Retinal pigment epithelial cell (primary cell): ENCODE data around the gene MAN1B1.

ENCODE experiments used
- DNase-seq: peaks from one replicate; pipeline ENCODE4 v3.0.0-alpha.2; 2010; ENCODE audit warnings: low read depth
- H3K4me3 ChIP-seq: 2 replicates; pipeline ENCODE4 v1.5.1; 2011; ENCODE audit warnings: mild to moderate bottlenecking, low read length, control low read depth, moderate library complexity
- TF ChIP-seq, protein P1 (sequence below): conservative IDR thresholded peaks from 2 replicates; pipeline ENCODE4 v1.5.1; 2011; ENCODE audit warnings: low read depth, low read length, control low read depth, inconsistent platforms

MAN1B1 gene

DNA sequence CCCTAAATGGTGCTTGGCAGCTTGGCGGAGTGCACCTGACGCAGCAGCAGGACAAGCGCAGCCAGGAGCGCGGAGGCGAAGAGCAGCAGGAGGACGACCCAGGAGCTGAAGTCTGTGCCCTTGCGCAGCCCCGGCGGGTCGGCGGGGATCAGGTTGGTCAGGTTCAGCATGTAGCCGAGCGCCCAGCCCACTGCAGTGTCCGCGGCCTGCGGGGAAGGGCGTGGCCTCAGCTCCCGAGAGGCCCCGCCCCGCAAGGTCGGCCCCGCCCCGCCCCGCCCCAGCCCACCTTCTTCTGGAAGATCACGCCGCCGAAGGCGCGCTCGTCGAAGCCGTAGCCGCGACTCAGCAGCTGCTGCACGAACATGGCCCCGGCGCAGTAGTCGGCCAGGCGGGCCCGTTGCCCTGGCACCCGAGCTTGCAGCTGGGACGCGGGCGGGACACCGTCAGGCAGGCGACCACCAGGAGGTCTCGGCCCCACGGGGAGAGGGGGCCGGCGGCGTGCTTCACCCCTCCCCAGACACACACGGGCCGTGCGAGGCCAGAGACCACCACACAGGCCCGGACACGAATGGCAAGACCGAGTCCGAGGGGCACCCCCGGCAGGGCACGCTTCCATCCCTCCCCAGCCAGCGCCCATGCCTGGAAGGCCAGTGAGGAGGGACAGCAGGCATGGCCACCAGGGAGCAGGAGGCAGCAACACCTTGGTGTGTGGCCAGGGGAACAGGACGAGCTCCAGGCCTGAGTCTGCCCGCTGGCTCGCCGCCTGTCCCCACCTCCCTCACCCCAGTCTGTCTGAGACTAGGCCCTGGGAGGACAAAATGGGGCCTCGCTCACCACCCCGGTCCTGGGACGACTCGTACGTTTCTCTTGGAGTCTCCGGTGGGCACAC is 37.9 kb upstream of the MAN1B1 start:
- TF ChIP-seq, protein P1, sequence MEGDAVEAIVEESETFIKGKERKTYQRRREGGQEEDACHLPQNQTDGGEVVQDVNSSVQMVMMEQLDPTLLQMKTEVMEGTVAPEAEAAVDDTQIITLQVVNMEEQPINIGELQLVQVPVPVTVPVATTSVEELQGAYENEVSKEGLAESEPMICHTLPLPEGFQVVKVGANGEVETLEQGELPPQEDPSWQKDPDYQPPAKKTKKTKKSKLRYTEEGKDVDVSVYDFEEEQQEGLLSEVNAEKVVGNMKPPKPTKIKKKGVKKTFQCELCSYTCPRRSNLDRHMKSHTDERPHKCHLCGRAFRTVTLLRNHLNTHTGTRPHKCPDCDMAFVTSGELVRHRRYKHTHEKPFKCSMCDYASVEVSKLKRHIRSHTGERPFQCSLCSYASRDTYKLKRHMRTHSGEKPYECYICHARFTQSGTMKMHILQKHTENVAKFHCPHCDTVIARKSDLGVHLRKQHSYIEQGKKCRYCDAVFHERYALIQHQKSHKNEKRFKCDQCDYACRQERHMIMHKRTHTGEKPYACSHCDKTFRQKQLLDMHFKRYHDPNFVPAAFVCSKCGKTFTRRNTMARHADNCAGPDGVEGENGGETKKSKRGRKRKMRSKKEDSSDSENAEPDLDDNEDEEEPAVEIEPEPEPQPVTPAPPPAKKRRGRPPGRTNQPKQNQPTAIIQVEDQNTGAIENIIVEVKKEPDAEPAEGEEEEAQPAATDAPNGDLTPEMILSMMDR = no peak
- DNase-seq = no peak
- H3K4me3 ChIP-seq = no peak overlapping the region

DNA sequence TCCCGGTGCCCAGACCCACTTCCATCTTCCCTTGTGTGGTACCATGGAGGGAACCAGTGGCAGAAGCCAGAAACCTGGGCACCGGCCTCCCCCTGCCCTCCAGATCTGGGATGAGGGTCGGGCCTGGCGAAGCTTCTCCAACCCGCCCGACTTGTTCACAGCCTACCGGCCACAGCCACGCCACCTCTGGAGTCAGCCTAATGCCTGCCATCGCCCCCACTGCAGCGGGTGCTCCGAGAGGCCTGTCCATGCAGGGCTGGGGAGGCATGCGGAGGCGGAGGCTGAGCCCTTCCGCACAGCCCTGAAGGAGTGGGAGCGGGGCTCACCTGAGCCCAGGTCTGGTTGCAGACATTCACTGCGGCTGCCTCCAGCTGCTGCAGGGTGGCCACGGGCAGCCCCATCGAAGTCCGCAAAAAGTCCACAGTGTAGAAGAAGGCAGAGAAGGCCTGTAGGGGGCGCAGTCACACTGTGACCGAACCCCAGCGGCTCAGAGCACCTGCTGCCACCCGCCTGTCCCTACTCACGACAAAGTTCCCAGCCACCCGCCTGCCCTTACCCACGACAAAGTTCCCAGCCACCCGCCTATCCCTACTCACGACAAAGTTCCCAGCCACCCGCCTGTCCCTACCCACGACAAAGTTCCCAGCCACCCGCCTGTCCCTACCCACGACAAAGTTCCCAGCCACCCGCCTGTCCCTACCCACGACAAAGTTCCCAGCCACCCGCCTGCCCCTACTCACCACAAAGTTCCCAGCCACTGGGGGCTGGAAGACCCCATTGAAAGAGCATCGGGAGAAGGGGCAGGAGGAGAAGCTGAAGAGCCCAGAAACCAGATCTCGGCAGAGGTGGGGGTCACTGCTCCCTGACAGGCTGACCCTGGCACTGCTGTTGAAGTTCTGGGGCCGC is 37.0 kb upstream of the MAN1B1 start:
- H3K4me3 ChIP-seq = no peak overlapping the region
- TF ChIP-seq, protein P1 = peak; percentile 66
- no peak for DNase-seq

DNA sequence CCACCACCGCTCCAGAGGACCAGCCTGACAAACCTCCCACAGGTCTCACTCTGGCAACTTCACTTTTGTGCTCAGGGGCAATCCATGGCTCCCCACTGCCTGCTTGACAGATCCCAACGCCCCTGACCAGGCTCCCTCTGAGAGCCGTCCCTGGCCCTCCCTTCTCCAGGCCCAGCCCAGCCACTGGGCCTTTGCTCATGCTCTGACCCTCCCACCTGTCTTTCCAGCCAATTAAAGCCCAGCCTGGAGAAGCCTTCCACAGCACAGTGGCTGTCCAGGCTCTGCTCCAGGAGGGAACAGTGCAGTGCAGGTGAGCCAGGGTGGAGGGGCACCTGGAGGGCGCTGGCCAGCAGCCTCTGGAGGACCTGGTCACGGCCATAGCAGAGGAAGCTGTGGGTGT is 36.2 kb upstream of the MAN1B1 start:
- DNase-seq = no peak
- no peak overlapping the region for H3K4me3 ChIP-seq
- TF ChIP-seq, protein P1 = no peak

DNA sequence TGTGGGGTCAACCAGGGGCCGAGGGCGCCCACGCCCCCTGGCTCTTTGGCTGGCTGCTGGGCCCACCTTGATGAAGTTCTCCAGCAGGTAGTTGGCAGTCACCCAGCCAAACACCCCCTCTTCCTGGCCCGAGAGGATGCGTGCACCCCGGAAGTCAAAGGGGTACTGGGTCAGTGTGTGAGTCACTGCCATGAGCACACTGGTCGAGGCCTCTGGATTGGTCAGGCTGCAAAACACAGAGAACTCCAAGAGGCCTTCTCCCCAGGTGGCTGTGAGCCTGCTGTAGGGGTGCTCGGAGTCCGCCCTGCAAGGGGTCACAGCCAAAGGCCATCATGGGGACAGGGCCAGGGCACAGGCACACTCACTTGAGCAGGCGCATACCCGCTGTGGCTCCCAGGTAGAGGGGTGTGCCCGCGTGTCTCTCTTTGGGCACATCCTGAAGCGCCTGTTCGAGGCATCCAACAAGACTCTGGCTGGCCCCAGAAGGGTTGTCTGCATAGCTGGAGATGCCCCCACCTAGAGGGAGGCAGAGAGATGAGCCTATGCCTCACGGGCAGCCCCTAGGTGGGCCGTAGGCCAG is 35.5 kb upstream of the MAN1B1 start:
- no peak overlapping the region for H3K4me3 ChIP-seq
- no peak for DNase-seq
- TF ChIP-seq, protein P1 = no peak

DNA sequence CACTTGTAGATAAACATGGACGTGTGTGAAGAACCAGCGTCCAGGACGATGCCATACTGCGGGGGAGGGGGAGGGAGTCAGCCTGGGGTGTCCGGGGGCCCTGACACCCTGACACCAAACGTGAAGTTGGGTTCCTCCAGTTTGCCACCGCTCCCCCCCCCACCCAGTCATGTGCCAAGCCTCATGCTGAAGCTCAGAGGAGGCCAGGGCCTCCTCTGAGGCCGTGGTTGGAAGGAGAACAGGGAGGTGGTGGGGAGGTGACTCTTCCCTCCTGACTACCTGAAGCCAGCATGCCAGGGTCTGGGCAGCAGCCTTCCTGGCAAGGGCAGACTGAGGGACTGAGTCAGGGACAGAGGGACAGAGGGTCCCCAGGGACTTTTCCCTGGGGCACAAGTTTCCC is 34.5 kb upstream of the MAN1B1 start:
- H3K4me3 ChIP-seq = no peak overlapping the region
- TF ChIP-seq, protein P1 = no peak
- no peak for DNase-seq

DNA sequence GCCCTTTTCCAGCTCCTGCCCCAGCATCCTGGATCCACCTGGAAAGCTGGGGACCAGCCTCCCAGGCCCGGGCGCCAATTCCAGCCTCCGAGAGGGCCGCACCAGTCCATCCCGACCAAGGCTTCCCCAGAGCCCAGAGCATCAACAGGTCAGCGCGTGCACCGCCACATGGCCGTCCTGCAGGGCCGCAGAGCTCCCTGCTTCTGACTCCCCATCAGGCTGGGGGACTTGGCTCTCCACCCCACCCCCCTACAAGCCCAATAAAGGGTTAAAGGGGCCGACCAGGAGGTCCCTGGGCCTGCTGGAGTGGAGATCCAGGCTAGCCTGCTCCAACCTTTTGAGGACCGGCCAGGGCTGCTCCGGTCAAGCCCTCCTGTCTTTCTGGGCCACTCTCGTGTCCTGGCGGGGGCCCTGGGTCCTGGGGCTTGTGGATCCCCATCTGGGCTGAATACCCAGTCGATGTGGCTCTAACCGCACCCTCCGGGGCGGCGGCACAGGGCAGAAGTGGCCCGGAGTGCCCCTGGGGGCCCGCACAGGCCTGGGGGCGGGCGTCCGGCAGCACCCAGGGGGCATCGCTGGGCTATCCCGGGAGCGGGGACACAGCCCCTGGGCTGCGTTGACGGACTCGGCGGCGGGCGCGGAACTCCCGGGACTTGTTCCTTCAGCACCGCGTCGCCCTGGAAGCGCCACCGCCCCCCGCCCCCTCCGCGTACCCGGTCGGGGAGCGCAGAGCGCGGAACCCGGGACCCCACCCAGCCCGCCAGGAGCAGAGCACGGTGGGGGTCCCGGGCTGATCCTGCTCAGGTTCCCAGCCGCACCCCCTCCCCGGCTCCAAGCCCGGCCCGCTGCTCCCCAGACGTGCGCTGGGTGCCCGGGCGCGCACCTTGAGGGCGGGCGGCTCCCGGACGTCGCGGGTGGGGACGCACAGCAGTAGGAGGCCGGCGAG is 33.5 kb upstream of the MAN1B1 start:
- TF ChIP-seq, protein P1 = no peak
- no peak for DNase-seq
- H3K4me3 ChIP-seq = no peak overlapping the region
